IMR-90 (cell line): ENCODE results near the gene ARHGAP32. TPM values are rescaled to one million over a fixed set of nuclear protein-coding genes. Genes with fewer than 3 reads are reported as not detected.

Experiments
- ATAC-seq: fragments of 200-7000 bp; cut with Tn5 transposase; 2 replicates; pipeline ENCODE4 v1.9.1; 2020; ENCODE audit warnings: low read depth, mild to moderate bottlenecking, moderate library complexity
- BruUV-seq: library from RNA; stranded (reverse); fragments of 400-500 nt; replicated peaks from 2 replicates; lab custom pipeline; 2021; lab: Mats Ljungman, UMichigan
- CTCF ChIA-PET: fragments of 300-600 bp; formaldehyde crosslinking; extraction: SDS; loops from one replicate; lab custom pipeline; 2021; ENCODE audit warnings: antibody characterized with exemption; lab: Yijun Ruan, JAX
- POLR2A ChIA-PET: fragments of 300-600 bp; sonication (Branson Sonifier 250); formaldehyde crosslinking; loops from one replicate; lab custom pipeline; 2022; ENCODE audit warnings: antibody characterized with exemption; ENCODE audit not compliant: unreplicated experiment; lab: Charles Lee
- DNase-seq: peaks from one replicate; pipeline ENCODE4 v3.0.0; 2013
- H2AFZ ChIP-seq: replicated peaks from 2 replicates; pipeline ENCODE3; 2013; ENCODE audit warnings: low read length, mild to moderate bottlenecking; ENCODE audit not compliant: poor library complexity
- H2AK5ac ChIP-seq: 2 replicates; pipeline ENCODE4 v1.6.1; 2013; ENCODE audit warnings: low read depth, low read length, inconsistent platforms
- H2AK9ac ChIP-seq: replicated peaks from 2 replicates; pipeline ENCODE3; 2013; ENCODE audit warnings: mild to moderate bottlenecking, low read depth, low read length, moderate library complexity; ENCODE audit not compliant: poor library complexity
- H2BK120ac ChIP-seq: 2 replicates; pipeline ENCODE4 v1.6.1; 2013; ENCODE audit warnings: low read depth, low read length, inconsistent platforms
- H2BK15ac ChIP-seq: 3 replicates; pipeline ENCODE4 v1.6.1; 2013; ENCODE audit warnings: low read depth, low read length, inconsistent platforms
- H2BK20ac ChIP-seq: 2 replicates; pipeline ENCODE4 v1.6.1; 2013; ENCODE audit warnings: low read depth, mild to moderate bottlenecking, inconsistent platforms, low read length, moderate library complexity
- H2BK5ac ChIP-seq: 2 replicates; pipeline ENCODE4 v1.6.1; 2013; ENCODE audit warnings: mild to moderate bottlenecking, low read depth, low read length, inconsistent platforms; ENCODE audit not compliant: poor library complexity, severe bottlenecking
- H3K14ac ChIP-seq: replicated peaks from 2 replicates; pipeline ENCODE4 v1.6.1; 2013; ENCODE audit warnings: low read depth, low read length, inconsistent platforms
- H3K18ac ChIP-seq: 2 replicates; pipeline ENCODE4 v1.6.1; 2013; ENCODE audit warnings: low read depth, low read length, control low read depth
- H3K23ac ChIP-seq: 2 replicates; pipeline ENCODE4 v1.6.1; 2013; ENCODE audit warnings: low read depth, low read length, inconsistent platforms
- H3K27ac ChIP-seq: 2 replicates; pipeline ENCODE4 v1.5.1; 2013; ENCODE audit warnings: mild to moderate bottlenecking, control low read depth, low read length; ENCODE audit not compliant: insufficient read depth
- H3K27me3 ChIP-seq: 2 replicates; pipeline ENCODE4 v1.6.1; 2013; ENCODE audit warnings: low read length; ENCODE audit not compliant: control insufficient read depth, insufficient read depth
- H3K36me3 ChIP-seq: 2 replicates; pipeline ENCODE4 v1.6.1; 2013; ENCODE audit warnings: low read length, mixed read lengths; ENCODE audit not compliant: control insufficient read depth, insufficient read depth
- H3K4ac ChIP-seq: 2 replicates; pipeline ENCODE4 v1.6.1; 2013; ENCODE audit warnings: low read depth, low read length, inconsistent platforms
- H3K4me1 ChIP-seq: 2 replicates; pipeline ENCODE4 v1.6.1; 2013; ENCODE audit warnings: low read length, mixed read lengths; ENCODE audit not compliant: control insufficient read depth, insufficient read depth
- H3K4me2 ChIP-seq: 2 replicates; pipeline ENCODE4 v1.6.1; 2013; ENCODE audit warnings: low read depth, mild to moderate bottlenecking, control low read depth, low read length, moderate library complexity
- H3K4me3 ChIP-seq: 2 replicates; pipeline ENCODE4 v1.5.1; 2013; ENCODE audit warnings: low read depth, mild to moderate bottlenecking, control low read depth, low read length, moderate library complexity; ENCODE audit not compliant: insufficient read depth
- H3K56ac ChIP-seq: 2 replicates; pipeline ENCODE4 v1.6.1; 2013; ENCODE audit warnings: low read length, inconsistent platforms; ENCODE audit not compliant: insufficient read depth; ENCODE audit errors: extremely low read depth
- H3K79me1 ChIP-seq, 2 experiments: 2 replicates each; pipeline ENCODE4 v1.6.1; 2013; ENCODE audit warnings: low read length in 2 of 2, inconsistent platforms in 1 of 2, low read depth in 1 of 2
- H3K9ac ChIP-seq: 2 replicates; pipeline ENCODE4 v1.6.1; 2013; ENCODE audit warnings: low read depth, low read length, control low read depth
- H3K9me1 ChIP-seq: 2 replicates; pipeline ENCODE4 v1.6.1; 2013; ENCODE audit warnings: low read length, inconsistent platforms; ENCODE audit not compliant: insufficient read depth
- H3K9me3 ChIP-seq: 2 replicates; pipeline ENCODE4 v1.6.1; 2013; ENCODE audit warnings: low read length; ENCODE audit not compliant: control insufficient read depth, insufficient read depth
- H4K20me1 ChIP-seq: 2 replicates; pipeline ENCODE4 v1.6.1; 2013; ENCODE audit warnings: low read length, inconsistent platforms; ENCODE audit not compliant: insufficient read depth
- H4K5ac ChIP-seq: 2 replicates; pipeline ENCODE4 v1.6.1; 2013; ENCODE audit warnings: mild to moderate bottlenecking, low read depth, low read length, control low read depth
- H4K8ac ChIP-seq, 2 experiments: 2 replicates each; pipeline ENCODE4 v1.6.1; 2013; ENCODE audit warnings: low read depth in 2 of 2, low read length in 2 of 2, control low read depth in 1 of 2, inconsistent platforms in 1 of 2
- H4K91ac ChIP-seq: 2 replicates; pipeline ENCODE4 v1.6.1; 2013; ENCODE audit warnings: low read depth, low read length, inconsistent platforms; ENCODE audit not compliant: insufficient read depth
- BHLHE40 ChIP-seq: fragments of 150-350 bp; IDR thresholded peaks from 2 replicates; pipeline ENCODE4 v1.6.1; 2016; ENCODE audit warnings: mild to moderate bottlenecking, low read depth, low read length
- CEBPB ChIP-seq: IDR thresholded peaks from 2 replicates; pipeline ENCODE4 v1.6.1; 2012; ENCODE audit warnings: low read depth, low read length, improper control_type of control experiment
- CHD1 ChIP-seq: IDR thresholded peaks from 2 replicates; pipeline ENCODE4 v1.6.1; 2012; ENCODE audit warnings: low read depth, low read length, improper control_type of control experiment
- ELK1 ChIP-seq: fragments of 150-350 bp; IDR thresholded peaks from 2 replicates; pipeline ENCODE4 v1.6.1; 2016; ENCODE audit warnings: low read depth, mild to moderate bottlenecking, low read length, moderate library complexity, borderline replicate concordance
- FOS ChIP-seq: fragments of 150-350 bp; IDR thresholded peaks from 2 replicates; pipeline ENCODE4 v1.6.1; 2016; ENCODE audit warnings: low read depth, low read length
- MXI1 ChIP-seq: IDR thresholded peaks from 2 replicates; pipeline ENCODE4 v1.6.1; 2012; ENCODE audit warnings: low read depth, mild to moderate bottlenecking, low read length, moderate library complexity, borderline replicate concordance
- RAD21 ChIP-seq: IDR thresholded peaks from 2 replicates; pipeline ENCODE4 v1.6.1; 2012; ENCODE audit warnings: low read length, improper control_type of control experiment
- RFX5 ChIP-seq: IDR thresholded peaks from 2 replicates; pipeline ENCODE4 v1.8.0; 2012; ENCODE audit warnings: low read depth, mild to moderate bottlenecking, low read length, moderate library complexity
- SMC3 ChIP-seq: fragments of 150-350 bp; IDR thresholded peaks from 2 replicates; pipeline ENCODE4 v1.6.1; 2016; ENCODE audit warnings: low read depth, mild to moderate bottlenecking, antibody characterized with exemption, low read length, moderate library complexity
- USF2 ChIP-seq: fragments of 150-350 bp; IDR thresholded peaks from 2 replicates; pipeline ENCODE4 v1.6.1; 2017; ENCODE audit warnings: mild to moderate bottlenecking, antibody characterized with exemption, low read length, low read depth
- WGBS, 2 experiments: methylation state at CpG; one replicate each; pipeline versions ENCODE4 v1.1.5 to v1.1.7; 2013; ENCODE audit warnings: missing lambda C conversion rate in 2 of 2; ENCODE audit not compliant: insufficient read length in 1 of 2; ENCODE audit errors: extremely low coverage in 2 of 2; 5-methylcytosine and 5-hydroxymethylcytosine counted together
- dilution Hi-C: fragments of 300-500 bp; cut with HindIII; formaldehyde crosslinking; loops from one replicate; pipeline ENCODE4 v1.14.3; 2018; ENCODE audit warnings: low sequenced_read_pairs; ENCODE audit not compliant: unreplicated experiment
- in situ Hi-C: fragments of 300-500 bp; cut with MboI; formaldehyde crosslinking; loops from 3 replicates; pipeline ENCODE4 v1.14.3; 2019; ENCODE audit warnings: low sequenced_read_pairs, inconsistent platforms, mixed read lengths
- intact Hi-C: fragments of 100-400 bp; cut with micrococcal nuclease; formaldehyde crosslinking; loops from 2 replicates; pipeline ENCODE4 v1.10.0; 2022
- polyA plus RNA-seq, 3 experiments: library from polyadenylated mRNA; depleted of rRNA; stranded (reverse); fragments of >200 nt; gene quantifications; 2 replicates each; pipeline ENCODE4 v1.2.3, GENCODE V29; 2012; ENCODE audit warnings: low replicate concordance in 1 of 3
- total RNA-seq: library from RNA; depleted of rRNA; stranded (reverse); fragments of >200 nt; gene quantifications from 2 replicates; pipeline ENCODE4 v1.2.3, GENCODE V29; 2012

ARHGAP32 gene
- total and polyA plus RNA-seq, 2 of the 4 experiments (the other 2 are of a cell fraction): 4.1 to 8.4 TPM

- POLR2A ChIA-PET: no interaction called here
These were observed 45.3 kb upstream of the ARHGAP32 start for GRCh38 chr11:129237456-129237855.

More at GRCh38 chr11:129237456-129237855, 45.3 kb upstream of the ARHGAP32 start:
- Histone ChIP-seq H3K14ac (no peak overlapping the region), H3K9me3 (no peaks in the 10 kb centered on the region), H3K56ac (no peak overlapping the region), H2BK15ac (no peak overlapping the region), H3K9ac (no peak overlapping the region), H4K5ac (no peak overlapping the region), H3K18ac (no peak overlapping the region), H3K4me3 (no peak overlapping the region), H2BK20ac (no peak overlapping the region), H2BK5ac (no peak overlapping the region), H3K4me2 (no peak overlapping the region), H3K27me3 (no peaks in the 10 kb centered on the region), H2AK9ac (no peak overlapping the region), H3K9me1 (0 out of 2 replicates have a peak, but pooled peaks cover 2% of the 10 kb centered on the region), H2AFZ (no peak overlapping the region), H3K4ac (no peak overlapping the region), H3K27ac (no peak overlapping the region), H4K20me1 (no peaks in the 10 kb centered on the region), H3K79me1 (peaks cover 2 to 6% of the 10 kb centered on the region in 2 experiments; a peak in 3 of 4 replicates), H2BK120ac (no peak overlapping the region), H3K36me3 (no peaks in the 10 kb centered on the region; the same call in 1 of the 2 replicates), H2AK5ac (no peak overlapping the region), H3K4me1 (no peaks in the 10 kb centered on the region; the same call in 1 of the 2 replicates), H3K23ac (no peak overlapping the region), H4K91ac (no peak overlapping the region), H4K8ac (no peak overlapping the region)
- WGBS, 2 experiments: 94% methylated on average over 3 of the region's 4 CpGs; no CpG with 5 or more reads in 1 of the 2 experiments
- TF ChIP-seq CEBPB (no peak), SMC3 (no peak), ELK1 (no peak), BHLHE40 (no peak), FOS (no peak), RAD21 (no peak), MXI1 (no peak), USF2 (no peak), RFX5 (no peak), CHD1 (no peak)
- in situ Hi-C loops (no loop called here), intact Hi-C loops (no loop called here), dilution Hi-C loops (no loop called here)
- CTCF ChIA-PET: interaction anchor here (1.0 kb wide), 1 partner anchor 9 kb away, joined by 3 read pairs; no protein-coding TSS in a partner anchor
- ATAC-seq: no peak
- no TSS peak for BruUV-seq
- DNase-seq: no peak
